22Rv1 (cell line): ENCODE results near the gene CAMSAP2.
A peak's percentile ranks its signal among the peaks of the same experiment; 100 is the strongest.

Experiments used
- H3K27ac ChIP-seq: fragments of 450-650 bp; 2 replicates; pipeline ENCODE4 v1.5.1; 2017
- ZFX ChIP-seq: fragments of 450-650 bp; IDR thresholded peaks from 2 replicates; pipeline ENCODE4 v1.6.1; 2017; ENCODE audit warnings: antibody characterized with exemption, borderline replicate concordance
- TF ChIP-seq, protein P1 (sequence below): fragments of 450-650 bp; IDR thresholded peaks from 2 replicates; pipeline ENCODE4 v1.5.1; 2017; ENCODE audit warnings: mild to moderate bottlenecking

The CAMSAP2 gene

DNA sequence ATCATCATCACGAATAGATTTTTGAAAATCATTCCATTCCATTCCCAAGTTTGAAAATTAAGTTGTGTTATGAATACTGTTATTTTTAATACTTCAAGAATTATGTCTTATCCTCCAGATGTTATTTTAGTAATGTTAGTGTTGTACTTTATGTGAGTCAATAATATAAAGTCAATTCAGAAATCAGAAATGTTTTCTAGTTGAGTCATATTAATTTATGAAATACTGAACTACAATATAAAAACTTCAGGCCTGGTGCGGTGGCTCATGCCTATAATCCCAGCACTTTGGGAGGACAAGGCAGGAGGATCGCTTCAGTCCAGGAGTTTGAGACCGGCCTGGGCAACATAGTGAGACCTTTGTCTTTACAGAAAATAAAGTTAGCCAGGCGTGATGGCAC lies 95.7 kb downstream of the CAMSAP2 start:
- H3K27ac ChIP-seq: no peak overlapping the region
- no peak for TF ChIP-seq ZFX
- TF ChIP-seq, protein P1, sequence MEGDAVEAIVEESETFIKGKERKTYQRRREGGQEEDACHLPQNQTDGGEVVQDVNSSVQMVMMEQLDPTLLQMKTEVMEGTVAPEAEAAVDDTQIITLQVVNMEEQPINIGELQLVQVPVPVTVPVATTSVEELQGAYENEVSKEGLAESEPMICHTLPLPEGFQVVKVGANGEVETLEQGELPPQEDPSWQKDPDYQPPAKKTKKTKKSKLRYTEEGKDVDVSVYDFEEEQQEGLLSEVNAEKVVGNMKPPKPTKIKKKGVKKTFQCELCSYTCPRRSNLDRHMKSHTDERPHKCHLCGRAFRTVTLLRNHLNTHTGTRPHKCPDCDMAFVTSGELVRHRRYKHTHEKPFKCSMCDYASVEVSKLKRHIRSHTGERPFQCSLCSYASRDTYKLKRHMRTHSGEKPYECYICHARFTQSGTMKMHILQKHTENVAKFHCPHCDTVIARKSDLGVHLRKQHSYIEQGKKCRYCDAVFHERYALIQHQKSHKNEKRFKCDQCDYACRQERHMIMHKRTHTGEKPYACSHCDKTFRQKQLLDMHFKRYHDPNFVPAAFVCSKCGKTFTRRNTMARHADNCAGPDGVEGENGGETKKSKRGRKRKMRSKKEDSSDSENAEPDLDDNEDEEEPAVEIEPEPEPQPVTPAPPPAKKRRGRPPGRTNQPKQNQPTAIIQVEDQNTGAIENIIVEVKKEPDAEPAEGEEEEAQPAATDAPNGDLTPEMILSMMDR: no peak

- H3K27ac ChIP-seq: no peak overlapping the region
- no peak for TF ChIP-seq ZFX
- TF ChIP-seq, protein P1: no peak
Measured at GRCh38 chr1:200836213-200836612, 97.5 kb downstream of the CAMSAP2 start.

GRCh38 chr1:200837931-200838571 lies 99.4 kb downstream of the CAMSAP2 start:
- H3K27ac ChIP-seq: no peak overlapping the region
- TF ChIP-seq, protein P1: peak; percentile 83
- TF ChIP-seq ZFX: no peak

DNA sequence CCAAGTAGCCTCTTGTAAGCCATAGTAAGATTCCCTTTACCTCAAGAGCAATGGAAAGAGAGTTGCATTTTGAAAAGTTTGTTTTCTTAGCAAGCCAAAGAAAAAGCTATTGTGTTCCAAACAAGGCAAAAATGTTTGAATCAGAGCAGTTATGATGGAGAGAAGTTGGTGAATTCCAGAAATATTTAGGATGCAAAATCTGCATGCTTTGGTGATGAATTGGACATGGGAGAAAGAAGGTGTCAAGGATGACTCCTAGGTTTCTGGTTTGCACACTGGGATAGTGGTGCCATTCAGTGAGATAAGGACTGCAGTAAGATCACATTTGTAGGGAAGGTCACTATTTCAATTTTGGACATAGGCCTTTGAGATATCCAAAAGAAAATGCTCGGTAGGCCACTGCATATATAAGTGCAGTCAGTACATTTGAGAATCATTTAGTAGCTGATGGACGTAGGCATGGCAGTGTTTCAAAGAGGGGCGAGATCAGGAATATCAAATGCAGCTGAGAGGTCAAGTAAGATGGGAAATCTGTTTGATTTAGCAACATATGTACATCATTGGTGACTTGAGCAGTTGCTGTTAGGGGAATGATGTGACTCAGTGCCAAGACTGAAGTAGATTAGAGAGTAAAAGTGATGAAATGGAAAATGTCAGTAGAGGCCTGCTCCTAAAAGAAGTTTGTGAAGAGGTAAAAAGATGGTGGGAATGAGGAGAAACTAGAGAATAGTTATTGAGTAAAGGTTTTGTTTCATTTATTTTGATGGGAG lies 100.2 kb downstream of the CAMSAP2 start:
- TF ChIP-seq, protein P1: no peak
- no peak for TF ChIP-seq ZFX
- H3K27ac ChIP-seq: no peak overlapping the region

- TF ChIP-seq ZFX: no peak
- TF ChIP-seq, protein P1: no peak
- no peak overlapping the region for H3K27ac ChIP-seq
Measured at GRCh38 chr1:200845360-200845759, 106.7 kb downstream of the CAMSAP2 start.

DNA sequence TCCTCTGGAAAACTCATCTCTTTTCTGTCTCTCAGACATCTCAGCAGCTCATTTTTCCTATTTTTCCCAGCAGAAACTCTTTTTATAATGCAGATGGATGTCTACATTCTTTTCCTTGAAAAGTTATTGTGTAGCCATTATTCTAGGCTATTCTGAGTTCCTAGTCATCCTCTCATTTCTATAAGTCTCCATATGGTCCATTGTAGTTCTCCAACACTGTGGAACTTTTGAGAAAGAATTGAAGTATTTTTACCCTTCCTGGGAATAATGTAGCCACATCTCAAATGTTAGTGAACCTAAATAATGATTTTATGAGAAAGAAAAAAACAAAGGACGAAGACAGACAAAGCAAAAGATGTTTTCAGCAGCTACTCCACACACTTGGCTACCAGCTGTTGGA lies 107.7 kb downstream of the CAMSAP2 start:
- TF ChIP-seq, protein P1: no peak
- no peak for TF ChIP-seq ZFX
- H3K27ac ChIP-seq: no peak overlapping the region

- TF ChIP-seq, protein P1: no peak
- TF ChIP-seq ZFX: no peak
- H3K27ac ChIP-seq: no peak overlapping the region
Measured at GRCh38 chr1:200849430-200849829, 110.7 kb downstream of the CAMSAP2 start.
